ENCODE measurements around the gene DEF6. TPM values are rescaled to one million over a fixed set of nuclear protein-coding genes. Genes with fewer than 3 reads are reported as not detected.
A peak's percentile ranks its signal among the peaks of the same experiment; 100 is the strongest.

DEF6 gene, protein sequence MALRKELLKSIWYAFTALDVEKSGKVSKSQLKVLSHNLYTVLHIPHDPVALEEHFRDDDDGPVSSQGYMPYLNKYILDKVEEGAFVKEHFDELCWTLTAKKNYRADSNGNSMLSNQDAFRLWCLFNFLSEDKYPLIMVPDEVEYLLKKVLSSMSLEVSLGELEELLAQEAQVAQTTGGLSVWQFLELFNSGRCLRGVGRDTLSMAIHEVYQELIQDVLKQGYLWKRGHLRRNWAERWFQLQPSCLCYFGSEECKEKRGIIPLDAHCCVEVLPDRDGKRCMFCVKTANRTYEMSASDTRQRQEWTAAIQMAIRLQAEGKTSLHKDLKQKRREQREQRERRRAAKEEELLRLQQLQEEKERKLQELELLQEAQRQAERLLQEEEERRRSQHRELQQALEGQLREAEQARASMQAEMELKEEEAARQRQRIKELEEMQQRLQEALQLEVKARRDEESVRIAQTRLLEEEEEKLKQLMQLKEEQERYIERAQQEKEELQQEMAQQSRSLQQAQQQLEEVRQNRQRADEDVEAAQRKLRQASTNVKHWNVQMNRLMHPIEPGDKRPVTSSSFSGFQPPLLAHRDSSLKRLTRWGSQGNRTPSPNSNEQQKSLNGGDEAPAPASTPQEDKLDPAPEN
- total RNA-seq = 10 to 100 TPM; 89.9 to 90.6 TPM

DNA sequence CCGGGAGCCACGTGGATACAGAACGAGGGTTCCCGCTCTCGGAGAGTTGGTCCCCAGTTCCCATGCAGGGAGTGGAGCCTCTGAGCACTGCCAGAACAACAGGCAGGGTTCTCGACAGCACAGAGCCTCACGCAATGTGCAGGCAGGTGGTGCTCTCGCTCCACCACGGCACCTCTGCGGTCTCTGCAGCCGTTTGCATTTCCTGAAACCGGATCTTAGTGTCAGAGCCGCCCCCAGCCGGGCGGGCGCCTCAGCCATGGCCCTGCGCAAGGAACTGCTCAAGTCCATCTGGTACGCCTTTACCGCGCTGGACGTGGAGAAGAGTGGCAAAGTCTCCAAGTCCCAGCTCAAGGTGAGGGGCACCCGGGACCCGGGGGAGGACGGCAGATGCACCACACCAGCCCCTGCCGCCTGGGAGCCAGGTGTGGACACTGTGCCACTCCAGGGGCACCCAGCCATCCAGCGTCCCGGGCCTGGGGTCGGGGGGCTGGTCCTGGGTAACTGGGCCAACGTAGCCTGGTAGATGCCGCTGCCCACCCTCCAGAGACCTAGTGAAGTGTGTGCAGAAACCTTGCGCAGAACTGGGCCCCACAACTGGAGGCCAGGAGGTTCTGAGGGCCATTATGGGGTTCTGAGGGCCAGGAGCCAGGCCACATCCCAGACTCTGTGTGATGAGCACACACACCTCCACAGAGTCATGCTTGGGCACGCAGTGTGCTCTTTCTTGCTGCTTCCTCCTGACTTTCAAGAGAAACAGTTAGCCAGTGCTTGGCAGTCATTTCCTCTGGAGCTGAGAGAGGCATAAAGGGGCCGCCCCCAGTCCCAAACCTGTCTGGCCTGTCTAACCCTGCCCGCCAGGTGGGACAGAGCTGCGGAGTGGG is at the start of gene DEF6:
Gene DEF6 (plus strand): TSS at position 218 of the 881 bp plus-strand sequence. CDS start 39 bp downstream, at position 257.
- H3K4me1 Mint-ChIP-seq (ENCODE audit: low read depth) = peaks cover 41% of the 10 kb centered on the region
- CTCF ChIA-PET = interaction anchor here (0.7 to 7.5 kb wide), 27 partner anchors 10 to 178 kb away, joined by 3 to 188 read pairs (median 4); partner anchors contain the start of genes FANCE, PPARD and RPL10A
- peak within 1 kb of the TSS; percentile 94 for H3K27ac Mint-ChIP-seq
- H3K4me3 Mint-ChIP-seq = peak within 1 kb of the TSS; percentile 81
- H3K9me3 Mint-ChIP-seq = no peaks in the 10 kb centered on the region
- intact Hi-C loops (cut with micrococcal nuclease) = loop anchor here (1.0 kb wide), 6 partner anchors 12 to 439 kb away; partner anchors contain the start of genes ARMC12, PPARD and RPL10A
- no peaks in the 10 kb centered on the region for H3K27me3 Mint-ChIP-seq (ENCODE audit: low read depth)
- H3K36me3 Mint-ChIP-seq (ENCODE audit: low read depth) = peaks cover 12% of the 10 kb centered on the region
- DNase-seq = peak; percentile 95

DNA sequence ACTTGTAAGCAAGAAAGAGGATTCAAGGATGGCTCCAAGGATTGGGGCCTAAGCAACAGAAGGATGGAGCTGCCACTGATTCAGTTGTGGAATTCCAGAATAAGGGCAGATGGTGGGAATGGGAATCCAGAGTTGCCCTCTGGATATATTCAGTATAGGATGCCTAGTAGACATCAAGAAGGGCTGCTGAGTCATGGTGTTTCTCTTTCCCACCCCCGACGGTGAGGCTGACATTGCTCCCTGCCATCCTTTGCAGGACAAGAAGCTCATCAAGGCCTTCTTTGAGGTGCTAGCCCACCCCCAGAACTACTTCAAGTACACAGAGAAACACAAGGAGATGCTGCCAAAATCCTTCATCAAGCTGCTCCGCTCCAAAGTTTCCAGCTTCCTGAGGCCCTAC is 49.3 kb upstream of the DEF6 start:
- no peak for DNase-seq
- Mint-ChIP-seq H3K4me1 (ENCODE audit: low read depth) (peaks cover 12% of the 10 kb centered on the region), H3K27ac (no peak overlapping the region), H3K36me3 (ENCODE audit: low read depth) (peaks cover 2% of the 10 kb centered on the region), H3K4me3 (no peak overlapping the region), H3K27me3 (ENCODE audit: low read depth) (no peaks in the 10 kb centered on the region), H3K9me3 (no peaks in the 10 kb centered on the region)
- intact Hi-C loops (cut with micrococcal nuclease) = no loop called here
- CTCF ChIA-PET = interaction anchor here (2.1 kb wide), 1 partner anchor 10 kb away, joined by 8 read pairs; the partner anchor contains the start of gene ZNF76

GRCh38 chr6:35248965-35249364 is 48.7 kb upstream of the DEF6 start:
- Mint-ChIP-seq H3K36me3 (ENCODE audit: low read depth) (peaks cover 2% of the 10 kb centered on the region), H3K27ac (no peak overlapping the region), H3K4me1 (ENCODE audit: low read depth) (peaks cover 12% of the 10 kb centered on the region), H3K9me3 (no peaks in the 10 kb centered on the region), H3K27me3 (ENCODE audit: low read depth) (no peaks in the 10 kb centered on the region), H3K4me3 (no peak overlapping the region)
- CTCF ChIA-PET = interaction anchor here (2.1 kb wide), 1 partner anchor 10 kb away, joined by 8 read pairs; the partner anchor contains the start of gene ZNF76
- no peak for DNase-seq
- intact Hi-C loops (cut with micrococcal nuclease) = no loop called here

- CTCF ChIA-PET = interaction anchor here (1.0 kb wide), 1 partner anchor 45 kb away, joined by 4 read pairs; no protein-coding TSS in a partner anchor
- Mint-ChIP-seq H3K4me1 (ENCODE audit: low read depth) (peaks cover 12% of the 10 kb centered on the region), H3K27ac (no peak overlapping the region), H3K9me3 (no peaks in the 10 kb centered on the region), H3K36me3 (ENCODE audit: low read depth) (no peaks in the 10 kb centered on the region), H3K4me3 (no peak overlapping the region), H3K27me3 (ENCODE audit: low read depth) (no peaks in the 10 kb centered on the region)
- no peak for DNase-seq
- intact Hi-C loops (cut with micrococcal nuclease) = no loop called here
Observed at GRCh38 chr6:35251949-35252348, 45.7 kb upstream of the DEF6 start.

GRCh38 chr6:35253249-35253648 is 44.4 kb upstream of the DEF6 start:
- Mint-ChIP-seq H3K27ac (no peak overlapping the region), H3K36me3 (ENCODE audit: low read depth) (no peaks in the 10 kb centered on the region), H3K27me3 (ENCODE audit: low read depth) (no peaks in the 10 kb centered on the region), H3K9me3 (no peaks in the 10 kb centered on the region), H3K4me1 (ENCODE audit: low read depth) (peaks cover 6% of the 10 kb centered on the region), H3K4me3 (no peak overlapping the region)
- no peak for DNase-seq
- intact Hi-C loops (cut with micrococcal nuclease) = no loop called here
- CTCF ChIA-PET = no interaction called here

DNA sequence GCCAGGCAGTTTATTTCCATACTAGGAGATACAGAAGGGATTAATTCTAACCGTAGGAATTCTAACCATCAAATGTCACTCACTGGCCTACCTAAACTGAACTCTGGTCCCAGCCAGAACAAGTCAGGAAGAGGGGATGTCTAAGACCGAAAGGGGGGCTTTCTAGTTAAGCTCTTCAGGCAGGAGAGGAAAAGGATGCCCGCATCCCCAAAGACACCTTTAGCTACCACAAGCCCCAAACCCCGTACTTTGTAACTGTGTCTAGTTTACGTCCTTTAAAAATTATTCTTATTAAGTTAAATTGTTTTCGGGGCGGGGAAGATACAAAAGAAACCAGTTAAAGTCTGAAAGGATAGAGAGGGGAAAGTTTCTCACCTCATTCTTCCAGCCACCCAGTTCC is 39.3 kb upstream of the DEF6 start:
- intact Hi-C loops (cut with micrococcal nuclease) = loop anchor here (2.0 to 5.0 kb wide), 2 partner anchors 44 to 111 kb away; no protein-coding TSS in a partner anchor
- Mint-ChIP-seq H3K27ac (no peak overlapping the region), H3K9me3 (no peaks in the 10 kb centered on the region), H3K36me3 (ENCODE audit: low read depth) (no peaks in the 10 kb centered on the region), H3K4me1 (ENCODE audit: low read depth) (peaks cover 35% of the 10 kb centered on the region), H3K4me3 (peak overlapping the region; percentile 96), H3K27me3 (ENCODE audit: low read depth) (no peaks in the 10 kb centered on the region)
- no peak for DNase-seq
- CTCF ChIA-PET = interaction anchor here (1.0 to 5.7 kb wide), 4 partner anchors 10 to 69 kb away, joined by 3 to 39 read pairs (median 6); no protein-coding TSS in a partner anchor

GRCh38 chr6:35258858-35259193 is 38.8 kb upstream of the DEF6 start:
- intact Hi-C loops (cut with micrococcal nuclease) = loop anchor here (2.0 to 5.0 kb wide), 2 partner anchors 44 to 112 kb away; no protein-coding TSS in a partner anchor
- H3K27ac Mint-ChIP-seq = peak overlapping the region; percentile 86
- H3K4me3 Mint-ChIP-seq = peak overlapping the region; percentile 96
- peaks cover 40% of the 10 kb centered on the region for H3K4me1 Mint-ChIP-seq (ENCODE audit: low read depth)
- CTCF ChIA-PET = interaction anchor here (1.0 to 5.7 kb wide), 3 partner anchors 10 to 69 kb away, joined by 3 to 39 read pairs (median 8); no protein-coding TSS in a partner anchor
- DNase-seq = no peak
- H3K36me3 Mint-ChIP-seq (ENCODE audit: low read depth) = no peaks in the 10 kb centered on the region
- no peaks in the 10 kb centered on the region for H3K27me3 Mint-ChIP-seq (ENCODE audit: low read depth)
- no peaks in the 10 kb centered on the region for H3K9me3 Mint-ChIP-seq

DNA sequence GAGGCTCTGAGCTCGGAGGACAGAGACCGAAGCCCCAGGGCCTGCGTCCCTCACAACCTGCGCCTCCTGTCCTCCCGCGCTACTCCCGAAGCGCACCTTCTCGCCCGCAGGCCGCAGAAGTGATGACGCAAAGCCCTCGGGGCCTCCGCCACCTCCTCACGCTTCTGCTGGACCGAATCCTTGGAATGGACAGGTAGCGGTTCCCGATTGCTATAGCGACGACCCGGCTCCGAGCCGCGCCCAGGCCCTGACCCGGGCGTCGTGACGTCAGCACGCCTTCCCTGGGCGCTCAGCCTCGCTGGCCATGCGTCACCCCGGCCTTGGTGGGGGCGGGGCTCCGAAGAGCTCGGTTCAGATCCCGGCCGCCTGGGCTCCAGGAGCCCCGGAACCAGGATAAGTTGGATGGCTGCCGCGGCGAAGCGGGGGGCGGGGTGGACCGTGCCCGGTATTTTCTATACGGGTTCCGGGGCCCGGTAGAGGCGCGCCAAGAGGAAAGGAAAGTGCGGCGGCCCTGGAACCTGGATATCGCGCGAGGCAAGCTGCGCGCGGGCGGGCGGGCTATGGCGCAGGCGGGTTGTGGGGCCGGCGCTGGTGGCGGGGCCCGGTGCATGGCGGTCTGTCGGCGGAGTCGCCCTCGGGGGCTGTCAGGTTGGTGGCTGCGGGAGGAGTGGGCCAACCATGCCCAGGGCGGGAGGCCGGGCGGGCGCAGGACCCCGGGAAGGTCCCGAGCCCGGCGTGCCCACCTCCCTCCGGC is 38.2 kb upstream of the DEF6 start, which contains the start of gene ZNF76:
Gene ZNF76 (plus strand): TSS at position 542 of the 754 bp plus-strand sequence. CDS start 21,417 bp downstream, outside the sequence.
- intact Hi-C loops (cut with micrococcal nuclease) = loop anchor here (2.0 to 5.0 kb wide), 2 partner anchors 43 to 112 kb away; no protein-coding TSS in a partner anchor
- Mint-ChIP-seq H3K27me3 (ENCODE audit: low read depth) (no peaks in the 10 kb centered on the region), H3K4me1 (ENCODE audit: low read depth) (peaks cover 45% of the 10 kb centered on the region), H3K36me3 (ENCODE audit: low read depth) (no peaks in the 10 kb centered on the region), H3K27ac (peak within 1 kb of the TSS; percentile 86), H3K4me3 (peak within 1 kb of the TSS; percentile 96), H3K9me3 (no peaks in the 10 kb centered on the region)
- peak; percentile 89 for DNase-seq
- CTCF ChIA-PET = interaction anchor here (1.0 to 5.7 kb wide), 3 partner anchors 11 to 68 kb away, joined by 3 to 39 read pairs (median 8); no protein-coding TSS in a partner anchor

- intact Hi-C loops (cut with micrococcal nuclease) = loop anchor here (2.0 to 5.0 kb wide), 2 partner anchors 43 to 113 kb away; no protein-coding TSS in a partner anchor
- DNase-seq = peak; percentile 77
- H3K27me3 Mint-ChIP-seq (ENCODE audit: low read depth) = no peaks in the 10 kb centered on the region
- H3K27ac Mint-ChIP-seq = peak overlapping the region; percentile 81
- peak overlapping the region; percentile 96 for H3K4me3 Mint-ChIP-seq
- no peaks in the 10 kb centered on the region for H3K36me3 Mint-ChIP-seq (ENCODE audit: low read depth)
- CTCF ChIA-PET = interaction anchor here (1.8 to 5.7 kb wide), 3 partner anchors 11 to 19 kb away, joined by 6 to 39 read pairs (median 8); no protein-coding TSS in a partner anchor
- no peaks in the 10 kb centered on the region for H3K9me3 Mint-ChIP-seq
- H3K4me1 Mint-ChIP-seq (ENCODE audit: low read depth) = peaks cover 50% of the 10 kb centered on the region
Observed at GRCh38 chr6:35259948-35260590, 37.5 kb upstream of the DEF6 start.

DNA sequence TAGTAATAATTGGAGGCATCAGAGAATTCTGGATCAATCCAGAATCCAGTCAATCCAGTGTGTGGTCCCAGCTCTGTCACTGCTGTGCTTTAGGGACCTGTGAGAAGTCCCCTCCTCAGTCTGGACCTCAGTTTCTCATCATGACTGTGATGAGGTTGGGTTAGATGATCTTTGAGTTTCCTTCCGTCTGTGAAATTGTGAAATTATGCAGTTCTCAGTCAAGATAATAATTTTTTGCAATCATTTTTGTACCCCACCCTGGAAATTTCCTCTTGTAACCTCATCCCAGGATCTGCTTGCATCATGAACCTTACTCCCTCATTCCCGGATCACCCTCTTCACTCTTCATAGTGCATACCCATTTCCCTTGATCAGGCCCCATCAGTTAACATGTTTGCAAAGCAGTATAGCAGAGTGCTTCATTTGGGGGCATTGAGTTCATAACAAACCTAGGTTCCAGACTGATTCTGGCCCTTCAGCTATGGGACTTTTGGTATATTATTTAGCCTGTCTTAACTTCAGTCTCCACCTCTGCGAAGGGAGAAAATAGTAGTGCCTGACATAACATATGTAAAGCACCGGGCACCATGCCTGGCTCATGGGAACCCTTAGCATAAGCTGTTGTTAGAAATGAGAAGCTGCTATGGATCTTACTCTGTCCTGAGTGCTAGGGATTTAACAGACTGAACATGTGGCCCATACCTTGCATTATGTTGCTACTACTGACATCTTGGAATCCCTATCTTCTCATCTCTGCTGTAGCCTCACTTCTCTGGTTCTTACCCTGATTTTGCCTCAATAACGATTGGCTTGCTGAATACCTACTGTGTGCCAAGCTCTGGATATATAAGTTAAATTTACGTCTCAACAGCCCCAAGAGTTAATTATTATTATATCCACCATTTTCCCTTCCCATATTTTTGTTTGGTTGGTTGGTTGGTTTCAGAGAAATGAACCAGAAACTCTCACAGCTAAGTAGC is 36.7 kb upstream of the DEF6 start:
- H3K27ac Mint-ChIP-seq = peak overlapping the region; percentile 81
- intact Hi-C loops (cut with micrococcal nuclease) = no loop called here
- no peaks in the 10 kb centered on the region for H3K27me3 Mint-ChIP-seq (ENCODE audit: low read depth)
- DNase-seq = no peak
- peak overlapping the region; percentile 96 for H3K4me3 Mint-ChIP-seq
- H3K9me3 Mint-ChIP-seq = no peaks in the 10 kb centered on the region
- H3K36me3 Mint-ChIP-seq (ENCODE audit: low read depth) = no peaks in the 10 kb centered on the region
- peaks cover 53% of the 10 kb centered on the region for H3K4me1 Mint-ChIP-seq (ENCODE audit: low read depth)
- CTCF ChIA-PET = interaction anchor here (1.8 kb wide), 1 partner anchor 20 kb away, joined by 6 read pairs; no protein-coding TSS in a partner anchor
